HEK293 (cell line): Measurements from ENCODE around the gene ZNF860.

ENCODE experiments used
- CTCF ChIP-seq: fragments of 450-650 bp; formaldehyde crosslinking; IDR thresholded peaks from 2 replicates; pipeline ENCODE4 v1.5.1; 2016; ENCODE audit warnings: missing biosample characterization, missing genetic modification characterization
- PRDM2 ChIP-seq: fragments of 450-650 bp; formaldehyde crosslinking; IDR thresholded peaks from 2 replicates; pipeline ENCODE4 v1.5.1; 2016; ENCODE audit warnings: missing biosample characterization, missing genetic modification characterization, borderline replicate concordance
- REST ChIP-seq: fragments of 450-650 bp; formaldehyde crosslinking; IDR thresholded peaks from 2 replicates; pipeline ENCODE4 v1.5.1; 2016; ENCODE audit warnings: missing biosample characterization, missing genetic modification characterization
- ZBTB21 ChIP-seq: fragments of 450-650 bp; formaldehyde crosslinking; IDR thresholded peaks from 2 replicates; pipeline ENCODE4 v1.5.1; 2017; ENCODE audit warnings: missing biosample characterization, missing genetic modification characterization
- ZNF157 ChIP-seq: fragments of 450-650 bp; formaldehyde crosslinking; IDR thresholded peaks from 2 replicates; pipeline ENCODE4 v1.5.1; 2016; ENCODE audit warnings: missing biosample characterization, missing genetic modification characterization
- ZNF366 ChIP-seq: fragments of 450-650 bp; formaldehyde crosslinking; conservative IDR thresholded peaks from 2 replicates; pipeline ENCODE4 v1.5.1; 2016; ENCODE audit warnings: missing biosample characterization, missing genetic modification characterization
- ZNF394 ChIP-seq: fragments of 450-650 bp; formaldehyde crosslinking; IDR thresholded peaks from 2 replicates; pipeline ENCODE4 v1.5.1; 2016; ENCODE audit warnings: missing biosample characterization, missing genetic modification characterization, mild to moderate bottlenecking, moderate library complexity, borderline replicate concordance

DNA sequence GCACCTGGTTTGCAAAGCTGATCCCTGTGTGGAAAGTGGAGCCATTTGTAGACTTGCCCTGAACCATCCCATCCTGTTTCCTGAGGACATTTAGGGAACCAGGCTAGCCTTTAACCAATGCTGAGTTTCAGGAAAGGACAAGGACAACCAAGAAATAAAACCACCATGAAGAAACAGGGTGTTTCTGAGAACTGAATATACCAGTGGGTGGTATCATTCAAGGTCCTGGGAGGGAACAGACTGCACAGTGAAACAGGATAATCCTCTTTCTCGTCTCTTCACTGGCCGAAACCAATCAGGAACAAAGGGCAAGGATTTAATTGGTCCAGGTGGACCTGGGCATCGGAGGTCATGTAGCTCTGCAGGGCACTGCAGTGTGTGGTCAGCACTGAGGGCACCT lies 21.8 kb downstream of the ZNF860 start:
- TF ChIP-seq ZNF366 (tag by site-specific recombination) = no peak
- no peak for TF ChIP-seq CTCF (tag by site-specific recombination)
- no peak for TF ChIP-seq ZNF157
- TF ChIP-seq ZBTB21 (tag by site-specific recombination) = no peak
- TF ChIP-seq PRDM2 = no peak
- no peak for TF ChIP-seq REST (tag by site-specific recombination)
- TF ChIP-seq ZNF394 = no peak
